ENCODE results near the gene HIP1.
A peak's percentile ranks its signal among the peaks of the same experiment; 100 is the strongest.
"Not testable (repeated sequence)": the region's sequence is repeated elsewhere in the genome, so short reads cannot be mapped to it uniquely, and the experiment has no call there.

HIP1 gene

DNA sequence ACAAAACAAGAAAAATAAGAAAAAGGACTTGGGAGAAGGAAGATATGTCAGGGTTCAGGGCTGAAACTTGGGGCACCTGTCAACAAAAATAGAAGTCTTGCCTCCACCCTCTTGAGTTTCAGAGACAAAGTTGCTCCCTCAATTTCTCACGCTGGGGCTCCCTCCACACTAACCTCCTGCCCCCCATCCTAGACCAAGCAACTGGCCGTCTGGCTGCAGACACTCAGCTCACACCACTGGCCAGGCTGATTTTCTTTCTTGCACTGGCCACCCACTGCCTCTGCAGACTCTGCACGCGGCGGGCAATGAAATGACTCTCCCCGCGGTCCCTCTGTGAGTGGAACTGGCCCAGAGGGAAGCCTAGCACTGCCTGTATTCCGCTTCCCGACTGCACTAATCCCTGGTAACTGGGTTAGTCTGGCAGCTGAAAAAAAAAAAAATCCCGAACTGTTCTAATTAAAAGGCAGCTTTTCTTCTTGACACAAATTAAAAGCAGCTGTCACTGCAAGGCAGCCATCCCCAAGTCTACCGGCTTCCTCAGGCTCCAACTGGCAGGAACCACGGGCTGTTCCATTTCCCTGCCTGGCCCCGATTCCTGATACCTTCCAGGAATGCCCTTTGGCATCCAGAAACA, 163.1 kb downstream of the HIP1 start:
- peak; percentile 72 for DNase-seq (ENCODE audit: low spot score)

DNA sequence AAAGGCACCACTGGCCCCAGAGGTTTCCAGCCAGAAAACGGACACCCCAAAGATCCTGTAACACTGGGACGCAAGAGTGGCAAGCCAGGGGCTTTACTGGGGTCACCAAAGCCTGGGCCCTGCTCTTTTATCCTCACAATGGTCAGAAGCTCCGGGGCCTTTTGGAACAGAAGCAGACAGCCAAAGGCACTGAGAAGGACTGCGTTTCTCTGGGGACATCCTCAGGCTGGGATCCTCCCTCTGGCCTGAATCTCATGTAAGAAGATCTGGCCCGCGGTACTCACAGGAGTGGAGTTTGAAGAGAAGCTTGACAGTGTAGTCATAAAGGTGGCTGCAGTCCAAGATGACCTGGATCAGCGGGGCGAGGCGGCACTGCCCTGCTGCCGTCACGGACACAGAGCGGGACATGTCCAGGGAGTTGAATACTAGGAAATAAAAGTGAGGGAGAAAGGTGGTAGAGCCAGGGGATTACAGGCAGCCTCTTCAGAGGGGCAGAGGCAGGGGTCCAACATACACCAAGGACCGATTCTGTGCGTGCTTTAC, 165.2 kb downstream of the HIP1 start:
- DNase-seq (ENCODE audit: low spot score) = no peak

DNA sequence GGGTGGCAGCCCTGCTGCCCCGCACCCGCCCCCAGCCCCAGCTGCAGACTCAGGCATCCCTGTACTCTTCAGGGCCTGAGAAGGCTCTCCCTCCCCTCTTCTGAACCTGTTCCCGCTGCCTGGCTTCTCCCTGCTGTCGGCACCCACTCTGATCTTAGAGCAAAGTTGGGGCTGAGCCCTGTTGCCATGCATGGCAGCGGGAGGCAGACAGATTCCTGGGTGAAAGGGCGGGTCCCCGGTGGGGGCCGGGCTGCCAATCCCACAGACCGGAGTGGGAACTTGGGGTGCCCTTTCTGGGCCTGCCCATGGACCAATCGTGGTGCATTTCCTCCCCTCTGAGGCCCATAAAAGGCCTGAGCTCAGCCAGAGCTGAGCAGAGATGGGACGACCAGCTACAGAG, 165.9 kb downstream of the HIP1 start:
- no peak for DNase-seq (ENCODE audit: low spot score)

DNA sequence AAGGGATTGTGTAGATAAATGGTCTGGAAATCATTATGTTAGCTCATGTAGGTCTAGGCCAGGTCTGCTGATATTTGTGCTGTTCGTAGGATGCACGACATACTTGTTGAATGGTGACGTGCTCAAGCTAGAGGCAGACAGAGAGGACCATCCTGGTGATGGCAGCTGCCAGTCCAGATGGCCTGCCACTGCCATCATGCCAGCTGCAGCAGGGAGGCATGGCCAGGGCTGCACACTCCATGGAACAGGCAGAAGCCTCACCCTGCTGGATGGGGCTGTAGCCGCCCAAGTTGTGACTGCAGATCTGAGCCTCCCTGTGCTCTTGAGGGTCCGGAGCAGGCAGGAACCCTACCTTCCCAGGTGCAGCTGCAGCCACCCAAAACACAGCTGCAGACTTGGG, 166.3 kb downstream of the HIP1 start:
- DNase-seq (ENCODE audit: low spot score) = no peak

DNA sequence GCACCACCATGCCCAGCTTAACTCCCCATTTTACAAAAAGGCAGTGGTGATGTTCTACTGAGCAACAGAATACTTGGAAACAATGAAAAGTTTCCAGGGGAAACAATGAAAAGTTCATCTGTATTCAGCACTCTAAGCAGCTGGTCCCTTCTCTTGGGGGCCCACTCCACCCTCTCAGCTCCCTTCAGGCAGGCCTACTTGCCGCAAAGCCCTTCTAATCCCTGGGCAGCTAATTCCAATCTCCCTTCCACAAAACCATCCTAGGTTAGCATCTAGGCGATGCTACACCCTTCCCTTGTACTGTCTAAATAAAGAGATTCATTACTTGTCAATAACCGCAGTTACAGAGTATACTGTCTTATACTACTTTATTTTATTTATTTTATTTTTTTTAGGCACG, 167.5 kb downstream of the HIP1 start:
- DNase-seq (ENCODE audit: low spot score) = peak; percentile 60

DNA sequence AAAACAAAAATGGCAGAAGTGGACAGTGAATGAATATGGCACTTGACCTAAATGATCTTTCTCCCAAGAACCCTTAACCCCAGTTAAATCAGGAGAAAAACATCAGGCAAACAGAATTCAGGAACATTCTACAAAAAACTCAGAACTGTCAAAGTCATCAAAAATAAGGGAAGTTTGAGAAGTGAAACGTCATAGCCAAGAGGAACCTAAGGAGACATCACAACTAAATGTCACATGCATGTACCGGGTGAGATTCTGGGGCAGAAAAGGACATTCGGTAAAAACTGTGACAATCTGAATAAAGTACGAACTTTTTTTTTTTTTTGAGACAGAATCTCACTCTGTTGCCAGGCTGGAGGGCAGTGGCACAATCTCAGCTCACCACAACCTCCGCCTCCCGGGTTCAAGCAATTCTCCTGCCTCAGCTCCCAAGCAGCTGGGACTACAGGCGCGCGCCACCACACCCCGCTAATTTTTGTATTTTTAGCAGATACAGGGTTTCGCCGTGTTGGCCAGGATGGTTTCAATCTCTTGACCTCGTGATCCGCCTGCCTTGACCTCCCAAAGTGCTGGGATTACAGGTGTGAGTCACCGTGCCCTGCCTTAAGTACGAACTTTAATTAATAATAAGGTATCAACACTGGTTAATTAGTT, 169.0 kb downstream of the HIP1 start:
- DNase-seq (ENCODE audit: low spot score) = not testable (repeated sequence)

DNA sequence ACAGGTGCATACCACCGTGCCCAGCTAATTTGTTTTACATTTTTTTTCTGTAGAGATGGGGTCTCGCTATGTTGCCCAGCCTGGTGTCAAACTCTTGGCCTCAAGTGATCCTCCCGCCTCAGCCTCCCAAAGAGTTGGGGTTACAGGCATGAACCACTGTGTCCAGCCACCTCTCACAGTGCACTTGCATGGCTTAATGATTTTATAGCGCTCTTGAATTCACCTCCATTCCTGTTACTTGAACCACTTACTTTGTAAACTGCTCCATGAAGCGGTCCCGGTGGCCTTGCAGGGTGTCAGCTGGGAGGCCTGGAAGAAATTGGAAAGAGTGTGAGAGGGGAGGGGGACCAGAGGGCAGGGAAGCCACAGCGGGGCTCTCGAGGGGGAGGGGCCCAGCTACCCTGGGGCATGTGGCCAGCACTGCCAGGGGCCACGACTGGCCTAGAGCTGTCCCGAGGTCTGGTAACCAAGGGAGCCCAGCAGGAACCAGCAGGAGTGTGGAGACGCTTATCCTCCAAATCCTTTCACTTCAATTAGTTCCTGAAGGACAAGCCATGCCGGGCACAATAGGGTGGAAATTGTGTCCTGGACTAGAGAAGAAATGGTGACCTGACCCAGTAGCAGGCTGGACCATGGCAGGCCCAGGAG, 170.7 kb downstream of the HIP1 start:
- DNase-seq (ENCODE audit: low spot score) = no peak

DNA sequence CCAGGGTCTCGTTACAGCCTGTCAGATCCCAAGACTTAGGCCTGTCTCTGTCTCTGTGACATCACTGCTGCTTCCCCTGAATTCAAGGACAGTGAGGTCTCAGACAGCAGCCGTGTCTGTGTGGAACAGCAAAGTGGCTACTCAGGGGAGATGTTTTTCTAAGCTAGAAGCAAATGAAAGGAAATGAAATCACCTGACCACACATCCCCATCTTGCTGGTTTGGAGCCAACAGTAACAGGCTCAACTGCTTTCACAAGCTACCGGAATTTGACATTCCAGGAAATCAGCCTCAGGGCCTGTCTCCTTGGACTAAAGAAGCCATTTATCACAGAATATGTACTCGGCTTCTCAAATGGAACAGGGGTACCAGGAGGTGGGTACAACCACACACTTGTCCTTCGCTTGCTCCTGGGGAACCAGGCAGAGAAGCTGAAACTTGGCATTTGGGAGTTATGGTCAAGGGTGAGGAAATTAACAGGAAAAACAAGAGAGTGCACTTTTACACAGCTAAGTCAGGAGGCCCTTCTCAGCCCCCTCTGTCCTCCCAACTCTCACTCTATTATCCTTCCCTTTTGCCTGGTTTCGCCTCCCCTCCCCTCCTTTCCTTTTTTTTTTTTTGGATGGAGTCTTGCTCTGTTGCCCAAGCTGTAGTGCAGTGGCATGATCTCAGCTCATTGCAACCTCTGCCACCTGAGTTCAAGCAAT, 173.5 kb downstream of the HIP1 start:
- DNase-seq (ENCODE audit: low spot score) = no peak

DNA sequence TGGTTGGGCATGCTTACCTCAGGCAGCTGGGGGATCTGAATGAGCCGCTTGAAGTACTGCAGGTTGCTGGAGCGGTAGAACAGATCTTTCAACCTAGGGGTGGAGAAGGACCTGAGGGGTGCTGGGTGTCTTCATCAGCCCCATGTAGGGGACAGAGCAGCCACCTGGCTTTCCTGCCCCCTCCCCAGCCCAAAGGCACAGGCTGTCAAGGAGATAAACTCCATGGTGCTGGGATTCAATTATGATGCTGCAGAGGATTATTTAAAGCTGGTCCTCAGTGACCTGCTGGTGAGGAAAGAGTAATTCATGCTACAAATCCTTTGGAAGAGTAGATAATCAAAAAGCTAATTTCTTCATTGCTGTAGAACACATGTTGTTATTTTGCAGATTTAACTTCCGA, 175.6 kb downstream of the HIP1 start:
- peak; percentile 73 for DNase-seq (ENCODE audit: low spot score)

DNA sequence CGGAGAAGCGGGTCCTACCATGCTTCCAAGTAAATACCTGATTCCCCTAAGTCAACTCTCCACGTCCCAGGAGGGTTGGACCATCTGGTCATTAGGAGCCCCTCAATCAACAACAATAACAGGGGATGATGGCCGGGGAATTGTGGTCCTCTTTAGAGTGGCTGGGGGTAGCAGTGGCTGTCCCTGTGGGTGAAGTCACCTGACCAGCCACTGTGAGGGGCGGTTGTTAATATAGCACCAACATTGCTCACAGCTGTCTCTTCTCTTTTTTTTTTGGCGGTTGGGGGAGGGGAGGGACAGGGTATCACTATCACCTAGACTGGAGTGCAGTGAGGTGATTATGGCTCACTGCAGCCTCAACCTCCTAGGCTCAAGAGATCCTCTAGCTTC, 178.8 kb downstream of the HIP1 start:
- no peak for DNase-seq (ENCODE audit: low spot score)

DNA sequence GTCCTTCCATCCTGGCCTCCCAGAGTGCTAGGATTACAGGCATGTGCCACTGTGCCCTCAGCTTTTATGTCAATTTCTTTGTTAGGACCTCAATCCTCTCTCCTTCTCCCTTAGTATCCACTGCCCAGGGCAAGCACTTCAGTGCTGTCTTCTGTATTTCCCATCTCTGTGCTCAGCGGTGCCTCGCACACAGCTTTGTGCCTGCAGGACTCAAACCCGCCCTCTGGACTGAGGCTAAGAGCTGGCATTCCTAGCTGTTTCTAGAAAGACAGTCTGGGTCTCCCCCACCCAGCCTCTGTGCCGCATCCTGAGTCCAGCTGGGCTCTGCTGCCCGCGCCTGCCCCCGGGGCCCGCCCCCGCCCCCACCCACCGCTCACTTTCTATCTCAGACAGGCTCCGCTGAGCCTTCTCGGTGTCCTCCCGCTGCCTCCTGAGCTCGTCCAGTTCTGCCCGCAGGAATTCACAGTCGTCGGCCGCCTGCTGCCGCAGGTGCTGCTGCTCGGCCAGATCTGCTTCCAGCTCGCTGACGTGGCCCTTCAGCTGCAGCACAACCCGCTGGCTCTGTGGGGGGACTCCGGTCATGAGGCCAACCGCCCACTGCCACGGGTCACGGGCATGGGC, 179.3 kb downstream of the HIP1 start:
- DNase-seq (ENCODE audit: low spot score) = no peak

DNA sequence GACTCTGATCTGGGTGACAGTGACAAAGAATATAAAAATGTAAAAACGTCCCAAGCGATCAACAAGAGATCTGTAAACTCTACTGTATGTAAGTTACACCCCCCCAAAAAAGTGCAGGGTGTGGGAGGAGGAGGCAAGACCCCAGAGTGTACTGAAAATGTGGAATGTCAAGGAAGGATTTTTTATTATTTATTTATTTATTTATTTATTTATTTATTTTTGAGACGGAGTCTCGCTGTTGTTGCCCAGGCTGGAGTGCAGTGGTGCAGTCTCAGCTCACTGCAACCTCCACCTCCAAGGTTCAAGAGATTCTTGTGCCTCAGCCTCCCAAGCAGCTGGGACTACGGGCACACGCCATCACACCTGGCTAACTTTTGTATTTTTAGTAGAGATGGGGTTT, 181.9 kb downstream of the HIP1 start:
- not testable (repeated sequence) for DNase-seq (ENCODE audit: low spot score)

DNA sequence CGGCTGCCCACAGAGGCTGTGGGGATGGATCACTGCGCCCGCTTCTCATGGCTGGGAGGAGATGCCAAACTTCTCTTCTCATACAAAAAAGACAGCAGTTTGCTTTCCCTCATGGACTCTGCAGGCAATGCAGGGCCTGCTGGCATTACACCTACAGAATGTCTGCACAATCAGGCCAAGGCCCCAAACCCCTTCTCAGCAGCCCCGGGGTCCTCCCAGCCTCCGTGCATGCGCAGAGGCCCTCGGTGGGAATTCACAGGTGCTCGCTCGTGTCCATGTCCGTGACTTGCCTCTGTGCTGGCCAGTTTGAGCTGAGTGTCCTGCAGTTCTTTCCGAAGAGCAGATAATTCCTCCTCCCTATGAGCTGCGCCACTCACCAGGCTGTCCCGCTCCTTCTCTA, 183.0 kb downstream of the HIP1 start:
- no peak for DNase-seq (ENCODE audit: low spot score)

DNA sequence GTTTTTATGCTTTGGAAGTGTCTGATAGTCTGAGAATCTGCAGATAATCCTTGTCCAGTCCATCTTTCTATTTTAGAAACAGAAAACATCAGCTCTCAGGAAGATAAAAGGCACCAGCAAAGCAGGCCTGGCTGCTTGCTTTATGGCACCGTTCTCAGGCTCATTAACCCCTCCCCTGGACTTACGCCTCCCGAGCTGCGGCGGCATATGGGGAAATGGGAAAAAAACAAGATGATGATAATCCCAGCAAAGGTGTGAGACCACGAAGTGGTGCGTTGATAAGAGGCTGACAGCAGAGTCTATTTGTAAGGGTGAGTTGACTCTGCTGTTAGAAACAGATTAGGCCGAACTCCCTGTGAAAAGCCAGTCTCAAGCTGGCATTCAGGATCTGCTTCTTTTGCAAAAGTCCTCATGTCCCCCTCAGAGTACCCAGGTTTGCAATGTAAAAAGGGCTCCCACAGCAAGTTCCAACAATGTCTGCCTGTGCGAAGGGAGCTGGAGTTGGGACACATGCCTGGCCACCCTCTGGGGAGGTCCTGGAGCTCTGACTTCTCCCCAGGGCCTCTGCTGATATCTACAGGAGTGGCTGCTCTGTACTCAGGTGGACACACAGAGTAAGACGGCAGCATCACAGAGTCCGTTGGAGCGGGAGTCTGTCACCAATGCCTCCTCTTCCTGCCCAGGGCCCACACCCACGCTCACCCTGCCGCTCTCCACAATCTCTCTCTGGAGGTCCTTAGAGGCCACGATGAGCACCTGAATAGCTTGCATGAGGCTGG, 192.3 kb downstream of the HIP1 start:
- DNase-seq (ENCODE audit: low spot score) = peak; percentile 86

DNA sequence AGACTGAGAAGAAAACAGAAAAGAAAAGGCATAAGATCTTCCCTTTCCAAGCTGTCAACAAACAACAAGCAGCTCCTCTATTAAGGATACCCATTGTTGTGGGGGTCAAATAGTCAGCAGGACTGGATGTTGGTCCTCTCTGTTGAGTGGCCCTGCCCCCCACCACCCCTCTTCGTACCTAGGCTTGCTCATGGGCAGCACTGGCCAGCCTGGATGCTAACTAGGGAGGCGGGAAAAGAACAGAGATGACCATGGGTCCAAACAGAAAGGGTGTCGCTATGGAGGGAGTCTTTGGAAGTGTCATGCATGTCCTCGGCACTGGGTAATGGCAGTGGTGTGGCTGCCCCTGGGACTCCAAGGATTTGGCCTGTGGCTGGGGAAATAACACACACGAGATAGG, 201.0 kb downstream of the HIP1 start:
- no peak for DNase-seq (ENCODE audit: low spot score)

DNA sequence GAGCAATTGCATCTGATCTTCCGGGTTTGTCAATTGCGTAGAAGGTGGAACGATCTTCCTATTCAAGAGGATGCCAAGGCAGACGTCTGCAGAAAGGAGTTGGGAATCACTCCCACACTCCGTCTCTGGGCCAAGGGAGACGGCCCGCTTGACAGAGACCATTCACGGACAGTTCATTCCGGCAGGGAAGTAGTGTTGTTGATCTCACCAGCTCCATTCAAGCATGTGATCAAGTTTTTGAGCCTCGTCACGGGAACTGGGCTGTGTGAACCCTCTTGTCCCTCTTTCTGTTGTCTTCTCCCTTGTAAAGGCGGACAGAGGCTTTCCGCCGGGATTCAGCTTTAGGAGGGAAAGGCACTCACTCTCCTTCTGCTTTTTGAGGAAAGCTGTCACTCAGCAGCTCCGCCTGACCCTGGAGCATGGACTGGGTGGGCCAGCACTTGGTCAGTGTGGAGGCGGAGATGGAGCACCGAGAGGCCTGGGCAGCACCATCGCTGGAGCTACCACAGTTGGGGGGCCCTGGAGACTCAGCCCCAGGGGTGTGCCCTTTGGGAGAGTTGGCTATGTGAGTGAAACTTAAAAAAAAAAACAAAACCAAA, 201.7 kb downstream of the HIP1 start:
- DNase-seq (ENCODE audit: low spot score) = no peak

DNA sequence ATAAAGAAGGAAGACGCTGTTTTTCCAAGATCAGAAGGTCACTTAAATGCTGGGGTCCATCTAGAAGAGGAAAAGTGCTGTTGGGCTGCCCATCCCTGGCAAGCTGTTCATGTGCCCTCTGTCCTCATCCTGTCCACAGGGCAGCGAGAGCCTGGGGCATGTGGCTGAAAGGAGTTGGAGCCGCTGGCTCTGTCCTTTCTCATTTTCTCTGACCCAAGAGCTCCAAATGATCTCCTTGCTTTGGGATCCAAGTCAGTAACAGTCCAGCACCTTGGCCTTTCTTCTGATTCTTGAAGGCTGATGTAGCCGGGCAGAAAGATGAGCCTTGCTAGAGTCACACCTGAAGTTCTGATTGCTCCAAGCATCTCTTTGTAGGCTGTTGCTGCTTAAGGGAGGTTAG, 202.2 kb downstream of the HIP1 start:
- DNase-seq (ENCODE audit: low spot score) = no peak

DNA sequence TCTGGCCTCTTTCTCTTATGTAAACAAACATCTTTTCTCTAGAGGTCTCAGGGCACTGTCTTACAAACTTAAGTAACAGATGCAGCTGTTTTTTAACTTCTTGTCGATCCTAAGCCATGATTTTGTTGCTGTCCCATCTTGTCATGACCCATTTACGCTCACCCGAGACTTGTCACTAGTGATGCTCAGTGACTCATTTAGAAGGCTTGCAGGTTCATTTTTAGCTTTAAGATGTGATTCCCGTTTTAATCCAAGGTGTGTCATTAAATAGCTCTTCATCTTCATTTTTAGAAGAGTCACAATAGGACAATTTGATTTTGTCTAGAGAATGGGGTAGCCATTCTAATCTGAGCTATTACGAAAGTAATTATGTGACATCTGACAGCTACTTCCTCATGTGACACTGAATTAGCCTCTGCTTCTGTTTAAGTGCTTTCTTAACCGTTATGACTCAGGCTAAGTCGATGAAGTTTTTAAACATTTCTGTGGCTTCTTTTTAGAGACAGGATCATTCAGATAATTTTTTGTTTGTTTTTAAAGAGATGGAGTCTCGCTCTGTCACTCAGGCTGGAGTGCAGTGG, 203.9 kb downstream of the HIP1 start:
- DNase-seq (ENCODE audit: low spot score) = no peak

DNA sequence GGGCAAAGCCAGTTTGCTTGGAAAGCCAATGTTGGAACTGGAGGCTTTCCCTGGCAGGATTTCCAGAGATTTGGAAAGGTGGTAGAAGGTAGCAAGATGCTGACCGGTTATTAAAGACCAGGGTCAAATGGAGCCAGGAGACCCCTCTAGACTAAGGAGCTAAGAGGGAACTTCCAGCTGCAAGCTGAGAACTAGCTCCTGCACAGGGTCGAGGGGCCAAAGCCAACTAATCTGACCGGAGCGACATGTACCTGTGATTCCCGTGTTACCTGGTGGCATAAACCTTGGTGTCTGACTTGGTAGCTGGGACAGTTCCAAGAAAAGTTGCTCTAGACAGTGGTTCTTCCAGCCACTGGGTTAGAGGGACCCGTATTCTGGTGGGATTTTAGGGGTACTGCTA, 204.8 kb downstream of the HIP1 start:
- DNase-seq (ENCODE audit: low spot score) = no peak

DNA sequence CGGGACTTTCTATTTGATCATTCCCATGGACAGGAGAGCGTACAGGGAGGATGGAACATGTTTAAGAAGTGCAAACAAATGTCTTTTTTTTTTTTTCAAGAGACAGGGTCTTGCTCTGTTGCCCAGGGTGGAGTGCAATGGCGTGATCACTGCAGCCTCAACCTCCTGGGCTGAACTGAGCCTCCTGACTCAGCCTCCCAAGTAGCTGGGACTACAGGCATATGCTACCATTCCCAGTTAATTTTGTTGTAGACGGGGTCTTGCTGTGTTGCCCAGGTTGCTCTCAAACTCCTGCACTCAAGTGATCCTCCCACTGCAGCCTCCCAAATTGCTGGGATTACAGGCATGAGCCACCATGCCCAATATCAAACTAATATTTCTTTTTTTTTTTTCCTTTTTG, 206.1 kb downstream of the HIP1 start:
- no peak for DNase-seq (ENCODE audit: low spot score)

DNA sequence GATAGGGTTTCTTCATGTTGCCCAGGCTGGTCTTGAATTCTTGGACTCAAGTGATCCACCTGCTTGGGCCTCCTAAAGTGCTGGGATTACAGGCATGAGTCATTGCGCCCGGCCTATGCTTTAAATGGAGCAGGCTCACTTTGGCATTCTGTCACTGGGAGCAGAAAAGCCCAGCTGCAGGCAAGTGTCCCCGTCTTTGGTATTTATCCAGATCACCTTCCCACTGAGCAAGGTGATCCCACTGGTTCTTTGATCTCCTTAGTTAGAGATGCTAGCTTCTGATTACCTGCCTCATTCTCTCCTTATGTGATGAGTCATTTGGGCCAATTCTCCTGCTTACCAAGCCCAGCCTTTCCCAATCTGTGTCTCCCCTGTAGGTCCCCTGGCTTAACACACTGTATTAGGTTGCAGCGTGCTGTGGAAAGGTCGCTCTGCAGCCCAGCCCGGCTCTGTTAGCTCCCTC, 207.4 kb downstream of the HIP1 start:
- DNase-seq (ENCODE audit: low spot score) = no peak

All from D341Med (cell line).